ENCODE measurements around the gene TRIML1.

DNA sequence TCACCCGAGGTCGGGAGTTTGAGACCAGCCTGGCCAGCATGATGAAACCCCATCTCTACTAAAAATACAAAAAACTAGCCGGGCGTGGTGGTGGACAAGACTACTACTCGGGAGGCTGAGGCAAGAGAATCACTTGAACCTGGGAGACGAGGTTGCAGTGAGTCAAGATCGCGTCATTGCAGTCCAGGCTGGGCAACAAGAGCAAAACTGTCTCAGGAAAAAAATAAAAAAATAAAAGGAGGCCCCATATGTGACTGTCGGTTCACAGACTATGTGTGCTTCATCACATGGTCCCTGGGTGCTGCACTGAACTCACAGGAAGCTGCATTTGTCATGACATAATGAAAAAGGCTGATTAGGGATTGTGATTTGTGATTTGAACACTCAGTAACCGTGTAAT lies 6.4 kb downstream of the TRIML1 start:
- TF ChIP-seq, protein P1, sequence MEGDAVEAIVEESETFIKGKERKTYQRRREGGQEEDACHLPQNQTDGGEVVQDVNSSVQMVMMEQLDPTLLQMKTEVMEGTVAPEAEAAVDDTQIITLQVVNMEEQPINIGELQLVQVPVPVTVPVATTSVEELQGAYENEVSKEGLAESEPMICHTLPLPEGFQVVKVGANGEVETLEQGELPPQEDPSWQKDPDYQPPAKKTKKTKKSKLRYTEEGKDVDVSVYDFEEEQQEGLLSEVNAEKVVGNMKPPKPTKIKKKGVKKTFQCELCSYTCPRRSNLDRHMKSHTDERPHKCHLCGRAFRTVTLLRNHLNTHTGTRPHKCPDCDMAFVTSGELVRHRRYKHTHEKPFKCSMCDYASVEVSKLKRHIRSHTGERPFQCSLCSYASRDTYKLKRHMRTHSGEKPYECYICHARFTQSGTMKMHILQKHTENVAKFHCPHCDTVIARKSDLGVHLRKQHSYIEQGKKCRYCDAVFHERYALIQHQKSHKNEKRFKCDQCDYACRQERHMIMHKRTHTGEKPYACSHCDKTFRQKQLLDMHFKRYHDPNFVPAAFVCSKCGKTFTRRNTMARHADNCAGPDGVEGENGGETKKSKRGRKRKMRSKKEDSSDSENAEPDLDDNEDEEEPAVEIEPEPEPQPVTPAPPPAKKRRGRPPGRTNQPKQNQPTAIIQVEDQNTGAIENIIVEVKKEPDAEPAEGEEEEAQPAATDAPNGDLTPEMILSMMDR (tag by site-specific recombination; IDR thresholded peaks at IDR 0.05), result no peak
- TF ChIP-seq, protein P2, sequence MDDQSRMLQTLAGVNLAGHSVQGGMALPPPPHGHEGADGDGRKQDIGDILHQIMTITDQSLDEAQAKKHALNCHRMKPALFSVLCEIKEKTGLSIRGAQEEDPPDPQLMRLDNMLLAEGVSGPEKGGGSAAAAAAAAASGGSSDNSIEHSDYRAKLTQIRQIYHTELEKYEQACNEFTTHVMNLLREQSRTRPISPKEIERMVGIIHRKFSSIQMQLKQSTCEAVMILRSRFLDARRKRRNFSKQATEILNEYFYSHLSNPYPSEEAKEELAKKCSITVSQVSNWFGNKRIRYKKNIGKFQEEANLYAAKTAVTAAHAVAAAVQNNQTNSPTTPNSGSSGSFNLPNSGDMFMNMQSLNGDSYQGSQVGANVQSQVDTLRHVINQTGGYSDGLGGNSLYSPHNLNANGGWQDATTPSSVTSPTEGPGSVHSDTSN (CRISPR knock-in tag; IDR thresholded peaks at IDR 0.05), result no peak
- no peak for TF ChIP-seq ZNF391 (tag by site-specific recombination; IDR thresholded peaks at IDR 0.05; ENCODE audit: borderline replicate concordance, low read depth)
- TF ChIP-seq ZNF24 (tag by site-specific recombination; IDR thresholded peaks at IDR 0.05), result no peak
- TF ChIP-seq ZNF423 (tag by site-specific recombination; IDR thresholded peaks at IDR 0.05), result no peak
- TF ChIP-seq ZNF239 (tag by site-specific recombination; IDR thresholded peaks at IDR 0.05), result no peak
- TF ChIP-seq YY1 (tag by site-specific recombination; IDR thresholded peaks at IDR 0.05), result no peak
- TF ChIP-seq ZNF274 (IDR thresholded peaks at IDR 0.05; ENCODE audit: low read length), result no peak
- TF ChIP-seq ZNF274 (tag by site-specific recombination; IDR thresholded peaks at IDR 0.05; ENCODE audit: borderline replicate concordance), result no peak
